B cell (primary cell): Measurements from ENCODE around the gene OPN1SW. TPM values are rescaled to one million over a fixed set of nuclear protein-coding genes. Genes with fewer than 3 reads are reported as not detected.

Source experiments
- ATAC-seq: fragments of 200-7000 bp; cut with Tn5 transposase; one replicate; pipeline ENCODE4 v1.10.0; 2021; ENCODE audit warnings: low read depth, mild to moderate bottlenecking, moderate number of reproducible peaks, moderate library complexity
- CTCF ChIA-PET: fragments of 350-600 bp; sonication (Branson Sonifier 250); formaldehyde crosslinking; loops from one replicate; lab custom pipeline; 2021; ENCODE audit warnings: antibody characterized with exemption, inconsistent platforms; lab: Charles Lee
- POLR2A ChIA-PET: fragments of 350-600 bp; sonication (Branson Sonifier 250); formaldehyde crosslinking; loops from one replicate; lab custom pipeline; 2021; ENCODE audit warnings: antibody characterized with exemption; lab: Charles Lee
- DNase-seq: peaks from one replicate; pipeline ENCODE4 v3.0.0; 2013
- H2AFZ ChIP-seq: 2 replicates; pipeline ENCODE4 v1.6.1; 2012; ENCODE audit warnings: mild to moderate bottlenecking, low read depth, low read length; ENCODE audit not compliant: insufficient read depth, poor library complexity, severe bottlenecking
- H3K27ac ChIP-seq, 2 donors: 1 replicate in 1 of 2; 2 replicates in 1 of 2; pipeline ENCODE4 v1.5.1; 2012 to 2013; ENCODE audit warnings: low read length in 2 of 2, mild to moderate bottlenecking in 2 of 2, moderate library complexity in 1 of 2
- H3K27me3 ChIP-seq, 4 experiments: fragments of 200-600 bp in 1 of 4; sonication (generic) in 1 of 4; replicated peaks in 1 of 4; 1 replicate in 2 of 4; 2 replicates in 2 of 4; pipeline versions ENCODE4 v1.6.1 to v1.7.0; 2013 to 2016; ENCODE audit warnings: low read length in 3 of 4, mild to moderate bottlenecking in 2 of 4, mixed read lengths in 1 of 4, moderate library complexity in 1 of 4; ENCODE audit not compliant: insufficient read depth in 4 of 4, control insufficient read depth in 3 of 4; ENCODE audit errors: control extremely low read depth in 1 of 4
- H3K36me3 ChIP-seq, 2 experiments: replicated peaks in 1 of 2; 1 replicate in 1 of 2; 2 replicates in 1 of 2; pipeline versions ENCODE4 v1.6.1 to v1.7.1; 2013; ENCODE audit warnings: low read length in 1 of 2; ENCODE audit not compliant: insufficient read depth in 2 of 2, control insufficient read depth in 1 of 2; ENCODE audit errors: control extremely low read depth in 1 of 2, extremely low read depth in 1 of 2
- H3K4me1 ChIP-seq, 2 donors: fragments of 200-600 bp in 1 of 2; sonication (generic) in 1 of 2; 1 replicate in 1 of 2; 2 replicates in 1 of 2; pipeline versions ENCODE4 v1.5.1 to v1.6.1; 2013 to 2017; ENCODE audit warnings: low read length in 2 of 2; ENCODE audit not compliant: control insufficient read depth in 2 of 2, insufficient read depth in 2 of 2
- H3K4me2 ChIP-seq: replicated peaks from 2 replicates; pipeline ENCODE3; 2012; ENCODE audit warnings: mild to moderate bottlenecking, low read depth, low read length; ENCODE audit not compliant: poor library complexity, severe bottlenecking
- H3K4me3 ChIP-seq, 5 experiments: fragments of 200-600 bp in 1 of 5; sonication (generic) in 1 of 5; 1 replicate in 3 of 5; 2 replicates in 2 of 5; pipeline versions ENCODE4 v1.5.1 to v1.7.0; 2011 to 2016; ENCODE audit warnings: low read length in 4 of 5, mild to moderate bottlenecking in 4 of 5, low read depth in 2 of 5, control low read depth in 1 of 5, moderate library complexity in 1 of 5; ENCODE audit not compliant: insufficient read depth in 1 of 5; ENCODE audit errors: control extremely low read depth in 1 of 5, extremely low read depth in 1 of 5
- H3K79me2 ChIP-seq: fragments of 200-600 bp; sonication (generic); one replicate; pipeline ENCODE4 v1.6.0; 2016; ENCODE audit warnings: low read length; ENCODE audit not compliant: control insufficient read depth, insufficient read depth
- H3K9ac ChIP-seq: fragments of 200-600 bp; sonication (generic); 2 replicates; pipeline ENCODE4 v1.6.1; 2017; ENCODE audit warnings: mild to moderate bottlenecking, low read length, moderate library complexity
- H3K9me3 ChIP-seq, 3 donors: one replicate each; pipeline versions ENCODE4 v1.6.1 to v1.7.1; 2013; ENCODE audit warnings: low read length in 2 of 3; ENCODE audit not compliant: control insufficient read depth in 2 of 3, insufficient read depth in 1 of 3; ENCODE audit errors: control extremely low read depth in 1 of 3
- H4K20me1 ChIP-seq: 2 replicates; pipeline ENCODE4 v1.6.0; 2012; ENCODE audit warnings: mild to moderate bottlenecking, low read length; ENCODE audit not compliant: insufficient read depth, control insufficient read depth, poor library complexity, severe bottlenecking
- H3K27ac Mint-ChIP-seq: one replicate; pipeline ENCODE4 v1.8.0; 2021; ENCODE audit warnings: mixed read lengths
- H3K27me3 Mint-ChIP-seq: one replicate; pipeline ENCODE4 v1.8.0; 2021; ENCODE audit warnings: mixed read lengths
- H3K4me1 Mint-ChIP-seq: one replicate; pipeline ENCODE4 v1.8.0; 2021; ENCODE audit warnings: mixed read lengths
- H3K4me3 Mint-ChIP-seq: one replicate; pipeline ENCODE4 v1.8.0; 2021; ENCODE audit warnings: mixed read lengths
- H3K9me3 Mint-ChIP-seq: one replicate; pipeline ENCODE4 v1.8.0; 2022; ENCODE audit warnings: mixed read lengths; ENCODE audit not compliant: insufficient read depth
- CTCF ChIP-seq: fragments of 200-600 bp; IDR thresholded peaks from one replicate; pipeline ENCODE4 v1.8.0; 2022; ENCODE audit warnings: antibody characterized with exemption, mild to moderate bottlenecking
- EZH2 ChIP-seq: IDR thresholded peaks from 2 replicates; pipeline ENCODE4 v1.6.1; 2012; ENCODE audit warnings: borderline replicate concordance, low read depth, mild to moderate bottlenecking, moderate library complexity, low read length; ENCODE audit not compliant: insufficient read depth, poor library complexity, severe bottlenecking
- WGBS: methylation state at CpG from one replicate; pipeline ENCODE4 v1.1.5; 2013; ENCODE audit warnings: missing lambda C conversion rate; ENCODE audit not compliant: insufficient coverage; 5-methylcytosine and 5-hydroxymethylcytosine counted together
- intact Hi-C: fragments of 100-400 bp; cut with micrococcal nuclease; formaldehyde crosslinking; loops from one replicate; pipeline ENCODE4 v1.10.0; 2022
- polyA plus RNA-seq: library from polyadenylated mRNA; depleted of rRNA; stranded (reverse); fragments of >200 nt; gene quantifications from 2 replicates; pipeline ENCODE4 v1.2.3, GENCODE V29; 2012
- total RNA-seq, 2 donors: library from RNA; stranded (reverse); fragments of 120-200 nt in 1 of 2; gene quantifications; 1 replicate in 1 of 2; 2 replicates in 1 of 2; pipeline versions ENCODE4 v1.2.3 to v1.2.4, GENCODE V29; 2013 to 2022

The OPN1SW gene
- total and polyA plus RNA-seq, 2 donors (not counting 1 experiment from before 2014, with no cell fraction given), result not detected

- ATAC-seq (no peak), DNase-seq (no peak)
- no peaks in the 10 kb centered on the region for H3K9me3 Mint-ChIP-seq
- H3K4me1 Mint-ChIP-seq, result peaks cover 9% of the 10 kb centered on the region
- intact Hi-C loops, result no loop called here
- H3K27me3 Mint-ChIP-seq, result no peaks in the 10 kb centered on the region
- CTCF ChIA-PET, result interaction anchor here (1.2 to 1.3 kb wide), 2 partner anchors 12 to 49 kb away, joined by 3 read pairs; no protein-coding TSS in a partner anchor
- peak overlapping the region; percentile 75 for H3K4me3 Mint-ChIP-seq
- H3K4me3 ChIP-seq, result no peak overlapping the region
- H3K79me2 ChIP-seq, result no peaks in the 10 kb centered on the region
- peak overlapping the region; percentile 57 for H3K27ac Mint-ChIP-seq
- POLR2A ChIA-PET, result interaction anchor here (0.6 to 0.7 kb wide), 2 partner anchors 14 to 706 kb away, joined by 3 to 9 read pairs; no protein-coding TSS in a partner anchor
- peaks cover 9 to 15% of the 10 kb centered on the region in 2 donors for H3K4me1 ChIP-seq
- 60% methylated on average over 7 of the region's 10 CpGs for WGBS
- H4K20me1 ChIP-seq, result no peaks in the 10 kb centered on the region
- no peaks in the 10 kb centered on the region for H3K36me3 ChIP-seq
- no peak overlapping the region for H2AFZ ChIP-seq
- no peaks in the 10 kb centered on the region for H3K9me3 ChIP-seq
- no peak overlapping the region for H3K27ac ChIP-seq
- H3K27me3 ChIP-seq, result no peaks in the 10 kb centered on the region
- no peak overlapping the region for H3K9ac ChIP-seq
- H3K4me2 ChIP-seq, result no peak overlapping the region
- TF ChIP-seq EZH2, result no peak
- TF ChIP-seq CTCF, result no peak
Measured at GRCh38 chr7:128792471-128793180, 17.0 kb upstream of the OPN1SW start.

GRCh38 chr7:128791972-128792327 is 16.4 kb upstream of the OPN1SW start:
- POLR2A ChIA-PET, result interaction anchor here (0.7 kb wide), 1 partner anchor 14 kb away, joined by 9 read pairs; no protein-coding TSS in a partner anchor
- Histone ChIP-seq H2AFZ (peak overlapping the region; percentile 96), H3K27ac (no peak overlapping the region)

More at GRCh38 chr7:128791972-128792327, 16.4 kb upstream of the OPN1SW start:
- Histone ChIP-seq H3K4me1 (peaks cover 9 to 15% of the 10 kb centered on the region in 2 donors), H3K79me2 (no peaks in the 10 kb centered on the region), H3K4me3 (peak overlapping the region in 4 of 5 experiments; percentile 66 to 87 (median 78)), H4K20me1 (no peaks in the 10 kb centered on the region), H3K9me3 (no peaks in the 10 kb centered on the region), H3K9ac (peak overlapping the region; percentile 84), H3K4me2 (peak overlapping the region; percentile 100), H3K36me3 (no peaks in the 10 kb centered on the region), H3K27me3 (no peaks in the 10 kb centered on the region)
- 17% methylated on average over 1 of the region's 9 CpGs for WGBS
- no peak overlapping the region for H3K27ac Mint-ChIP-seq
- H3K9me3 Mint-ChIP-seq, result no peaks in the 10 kb centered on the region
- intact Hi-C loops, result loop anchor here (1.0 to 2.0 kb wide), 3 partner anchors 53 to 91 kb away; partner anchors contain the start of genes ATP6V1F and CALU
- H3K4me1 Mint-ChIP-seq, result peaks cover 9% of the 10 kb centered on the region
- TF ChIP-seq CTCF (no peak), EZH2 (no peak)
- peak overlapping the region; percentile 84 for H3K4me3 Mint-ChIP-seq
- ATAC-seq (no peak), DNase-seq (no peak)
- no peaks in the 10 kb centered on the region for H3K27me3 Mint-ChIP-seq
- CTCF ChIA-PET, result interaction anchor here (1.2 to 1.3 kb wide), 2 partner anchors 11 to 50 kb away, joined by 3 read pairs; no protein-coding TSS in a partner anchor
